ENCODE measurements around the gene KCNK4.
"Not testable (repeated sequence)": the region's sequence is repeated elsewhere in the genome, so short reads cannot be mapped to it uniquely, and the experiment has no call there.

Gene KCNK4

GRCh38 chr11:64305691-64306562, 14.8 kb downstream of the KCNK4 start:
- peak; percentile 52 to 58 (median 56) for DNase-seq (ENCODE audit: low read depth in 2 of 3, low spot score in 1 of 3)

- DNase-seq (ENCODE audit: low read depth in 2 of 3, low spot score in 1 of 3): no peak
Observed at GRCh38 chr11:64306563-64306875, 15.4 kb downstream of the KCNK4 start.

- DNase-seq (ENCODE audit: low read depth in 2 of 3, low spot score in 1 of 3): no peak
Observed at GRCh38 chr11:64306876-64307622, 15.9 kb downstream of the KCNK4 start.

- DNase-seq (ENCODE audit: low read depth in 2 of 3, low spot score in 1 of 3): not testable (repeated sequence)
Observed at GRCh38 chr11:64307795-64308194, 16.7 kb downstream of the KCNK4 start.

- DNase-seq (ENCODE audit: low read depth in 2 of 3, low spot score in 1 of 3): no peak
Observed at GRCh38 chr11:64312947-64313346, 21.8 kb downstream of the KCNK4 start.

GRCh38 chr11:64313491-64314145, 22.5 kb downstream of the KCNK4 start:
- no peak for DNase-seq (ENCODE audit: low read depth in 2 of 3, low spot score in 1 of 3)

GRCh38 chr11:64314146-64314804, 23.2 kb downstream of the KCNK4 start:
- no peak for DNase-seq (ENCODE audit: low read depth in 2 of 3, low spot score in 1 of 3)

- no peak for DNase-seq (ENCODE audit: low read depth in 2 of 3, low spot score in 1 of 3)
Observed at GRCh38 chr11:64314805-64315561, 23.9 kb downstream of the KCNK4 start.

- DNase-seq (ENCODE audit: low read depth in 2 of 3, low spot score in 1 of 3): not testable (repeated sequence)
Observed at GRCh38 chr11:64315667-64316526, 24.8 kb downstream of the KCNK4 start.

GRCh38 chr11:64316672-64317324, 25.7 kb downstream of the KCNK4 start:
- DNase-seq (ENCODE audit: low read depth in 2 of 3, low spot score in 1 of 3): peak in 1 of 3 donors; percentile 20

GRCh38 chr11:64317325-64317960, 26.3 kb downstream of the KCNK4 start, which contains the start of gene TRMT112:
Gene TRMT112, minus strand, starts transcription at chr11:64317559. Its CDS starts 33 bp downstream, at chr11:64317526.
- peak; percentile 93 to 96 (median 94) for DNase-seq (ENCODE audit: low read depth in 2 of 3, low spot score in 1 of 3)

GRCh38 chr11:64317961-64318765, 27.1 kb downstream of the KCNK4 start, which contains the start of gene PRDX5:
Gene PRDX5, plus strand, starts transcription at chr11:64318121. Its CDS starts 95 bp downstream, at chr11:64318216.
- peak; percentile 89 to 94 (median 92) for DNase-seq (ENCODE audit: low read depth in 2 of 3, low spot score in 1 of 3)

GRCh38 chr11:64318766-64319761, 28.0 kb downstream of the KCNK4 start:
- DNase-seq (ENCODE audit: low read depth in 2 of 3, low spot score in 1 of 3): no peak

- no peak for DNase-seq (ENCODE audit: low read depth in 2 of 3, low spot score in 1 of 3)
Observed at GRCh38 chr11:64320556-64320955, 29.5 kb downstream of the KCNK4 start.

- DNase-seq (ENCODE audit: low read depth in 2 of 3, low spot score in 1 of 3): no peak
Observed at GRCh38 chr11:64321026-64321425, 29.9 kb downstream of the KCNK4 start.

GRCh38 chr11:64321533-64321932, 30.4 kb downstream of the KCNK4 start:
- DNase-seq (ENCODE audit: low read depth in 2 of 3, low spot score in 1 of 3): no peak

Measured in stimulated activated CD4-positive, alpha-beta T cell treated with anti-CD3 and anti-CD28 coated beads, Interleukin-12 subunit alpha, Interleukin-12 subunit beta, amount 100 ng/mL, for 48 hours (primary cell).